Fibroblast of lung (primary cell): ENCODE measurements around the gene CACNB2. TPM values are rescaled to one million over a fixed set of nuclear protein-coding genes. Genes with fewer than 3 reads are reported as not detected.
A peak's percentile ranks its signal among the peaks of the same experiment; 100 is the strongest.

ENCODE experiments used
- DNase-seq, 2 donors: peaks; one replicate each; pipeline versions ENCODE4 v3.0.0 to v3.0.0-alpha.2; 2010; ENCODE audit warnings: low read depth in 2 of 2
- H2AFZ ChIP-seq: 2 replicates; pipeline ENCODE4 v1.5.1; 2012; ENCODE audit warnings: low read length, control low read depth, inconsistent platforms
- H3K27ac ChIP-seq: 2 replicates; pipeline ENCODE4 v1.5.1; 2011; ENCODE audit warnings: low read length, control low read depth; ENCODE audit not compliant: insufficient read depth
- H3K27me3 ChIP-seq: 2 replicates; pipeline ENCODE4 v1.5.1; 2011; ENCODE audit warnings: mild to moderate bottlenecking, low read length; ENCODE audit not compliant: control insufficient read depth, insufficient read depth
- H3K36me3 ChIP-seq: 2 replicates; pipeline ENCODE4 v1.5.1; 2011; ENCODE audit warnings: low read length; ENCODE audit not compliant: control insufficient read depth, insufficient read depth
- H3K4me1 ChIP-seq: 2 replicates; pipeline ENCODE4 v1.5.1; 2011; ENCODE audit warnings: low read length; ENCODE audit not compliant: control insufficient read depth, insufficient read depth; ENCODE audit errors: extremely low read depth
- H3K4me2 ChIP-seq: 2 replicates; pipeline ENCODE4 v1.5.1; 2011; ENCODE audit warnings: low read length, control low read depth; ENCODE audit not compliant: insufficient read depth; ENCODE audit errors: extremely low read depth
- H3K4me3 ChIP-seq, 4 experiments: fragments of 200-600 bp in 1 of 4; sonication (generic) in 1 of 4; replicated peaks in 1 of 4; 2 replicates each; pipeline ENCODE4 v1.5.1; 2011 to 2016; ENCODE audit warnings: low read length in 4 of 4, low read depth in 3 of 4, mild to moderate bottlenecking in 3 of 4, control low read depth in 2 of 4, inconsistent platforms in 1 of 4, mixed read lengths in 1 of 4; ENCODE audit not compliant: insufficient read depth in 1 of 4; ENCODE audit errors: control extremely low read depth in 1 of 4
- H3K79me2 ChIP-seq: 2 replicates; pipeline ENCODE4 v1.5.1; 2012; ENCODE audit warnings: mild to moderate bottlenecking, low read length, inconsistent platforms; ENCODE audit not compliant: control insufficient read depth, insufficient read depth
- H3K9ac ChIP-seq: 2 replicates; pipeline ENCODE4 v1.5.1; 2011; ENCODE audit warnings: mild to moderate bottlenecking, low read length, control low read depth; ENCODE audit not compliant: insufficient read depth
- H3K9me3 ChIP-seq: 2 replicates; pipeline ENCODE4 v1.5.1; 2012; ENCODE audit warnings: low read depth, low read length; ENCODE audit not compliant: control insufficient read depth, insufficient read depth
- H4K20me1 ChIP-seq: 2 replicates; pipeline ENCODE4 v1.5.1; 2011; ENCODE audit warnings: low read length; ENCODE audit not compliant: control insufficient read depth, insufficient read depth; ENCODE audit errors: extremely low read depth
- CTCF ChIP-seq, 2 donors: IDR thresholded peaks in 1 of 2; conservative IDR thresholded peaks in 1 of 2; 1 replicate in 1 of 2; 2 replicates in 1 of 2; pipeline ENCODE4 v1.5.1; 2011 to 2012; ENCODE audit warnings: low read length in 2 of 2, control low read depth in 1 of 2, inconsistent platforms in 1 of 2, low read depth in 1 of 2, mild to moderate bottlenecking in 1 of 2
- EZH2 ChIP-seq: IDR thresholded peaks from 2 replicates; pipeline ENCODE4 v1.5.1; 2012; ENCODE audit warnings: low read length, control low read depth, mild to moderate bottlenecking; ENCODE audit errors: missing control alignments
- polyA plus RNA-seq, 2 donors: library from polyadenylated mRNA; depleted of rRNA in 1 of 2; stranded (reverse) in 1 of 2; unstranded in 1 of 2; fragments of >200 nt; gene quantifications; 2 replicates each; pipeline ENCODE4 v1.2.1, GENCODE V29; 2011 to 2012; ENCODE audit warnings: missing spikeins in 1 of 2
- total RNA-seq: library from RNA; depleted of rRNA; stranded (reverse); fragments of >200 nt; gene quantifications from 2 replicates; pipeline ENCODE4 v1.2.1, GENCODE V29; 2014

The CACNB2 gene
- total and polyA plus RNA-seq, 2 donors (not counting 1 experiment from before 2014, with no cell fraction given): 0.66 to 0.70 TPM

- no peak overlapping the region for H3K9ac ChIP-seq
- no peak for TF ChIP-seq CTCF (conservative IDR thresholded peaks at IDR 0.05 in 1 of 2, IDR thresholded peaks at IDR 0.05 in 1 of 2; ENCODE audit: low read depth in 1 of 2, low read length in 2 of 2)
- TF ChIP-seq EZH2: no peak
- no peaks in the 10 kb centered on the region for H3K4me1 ChIP-seq
- no peaks in the 10 kb centered on the region for H3K36me3 ChIP-seq
- H3K27ac ChIP-seq: no peak overlapping the region
- H3K79me2 ChIP-seq: no peaks in the 10 kb centered on the region
- no peaks in the 10 kb centered on the region for H3K9me3 ChIP-seq
- H2AFZ ChIP-seq: no peak overlapping the region
- peak overlapping the region; percentile 64 for H3K4me2 ChIP-seq
- peak; percentile 11 to 52 for DNase-seq
- H4K20me1 ChIP-seq: no peaks in the 10 kb centered on the region
- peak overlapping the region in 3 of 4 experiments; percentile 18 to 57 (median 28) for H3K4me3 ChIP-seq
- H3K27me3 ChIP-seq: no peaks in the 10 kb centered on the region
Observed at GRCh38 chr10:18400201-18400905, 260.1 kb downstream of the CACNB2 start.

GRCh38 chr10:18400906-18401245 lies 260.7 kb downstream of the CACNB2 start:
- Histone ChIP-seq H3K27me3 (no peaks in the 10 kb centered on the region), H3K4me3 (peak overlapping the region in 2 of 4 experiments; percentile 18 to 57), H3K36me3 (no peaks in the 10 kb centered on the region), H3K4me1 (no peaks in the 10 kb centered on the region), H3K9ac (no peak overlapping the region), H3K9me3 (no peaks in the 10 kb centered on the region), H3K27ac (no peak overlapping the region), H4K20me1 (no peaks in the 10 kb centered on the region), H3K79me2 (no peaks in the 10 kb centered on the region), H2AFZ (no peak overlapping the region), H3K4me2 (peak overlapping the region; percentile 64)
- no peak for DNase-seq
- TF ChIP-seq CTCF (conservative IDR thresholded peaks at IDR 0.05 in 1 of 2, IDR thresholded peaks at IDR 0.05 in 1 of 2; ENCODE audit: low read depth in 1 of 2, low read length in 2 of 2) (no peak), EZH2 (no peak)

DNA sequence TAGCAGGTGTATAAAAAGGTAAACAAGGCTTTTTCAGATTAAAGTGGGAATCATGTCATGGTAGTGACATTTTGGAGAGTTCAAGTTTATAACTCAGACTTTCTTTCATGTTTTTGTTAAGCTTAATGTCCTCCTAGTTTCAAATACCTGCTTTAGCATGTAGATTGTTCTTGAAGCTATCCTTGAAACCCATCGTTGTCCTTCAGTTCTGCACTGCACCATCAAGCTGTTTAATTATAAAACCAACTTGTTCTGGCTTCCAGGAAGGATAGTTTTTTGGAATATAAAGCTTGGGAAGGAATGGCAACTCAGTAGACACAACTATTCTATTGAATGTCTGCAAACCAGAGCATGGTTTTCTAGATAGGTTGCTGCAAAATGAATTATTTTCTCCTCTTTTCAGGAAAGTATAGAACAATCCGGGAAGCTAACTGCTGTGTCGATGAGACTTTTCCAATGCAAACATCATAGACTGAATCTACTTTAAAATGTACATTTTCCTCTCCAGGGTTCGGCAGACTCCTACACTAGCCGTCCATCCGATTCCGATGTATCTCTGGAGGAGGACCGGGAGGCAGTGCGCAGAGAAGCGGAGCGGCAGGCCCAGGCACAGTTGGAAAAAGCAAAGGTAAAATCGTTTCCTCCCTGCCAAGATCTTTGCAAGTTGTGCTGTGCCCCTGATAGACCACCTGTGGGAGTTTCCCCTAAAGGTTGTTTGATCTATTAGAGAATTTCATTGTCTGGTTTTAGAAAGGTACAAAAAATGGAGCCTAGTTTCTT lies 261.4 kb downstream of the CACNB2 start:
- Histone ChIP-seq H4K20me1 (no peaks in the 10 kb centered on the region), H3K4me2 (no peak overlapping the region), H2AFZ (no peak overlapping the region), H3K36me3 (no peaks in the 10 kb centered on the region), H3K79me2 (no peaks in the 10 kb centered on the region), H3K27ac (no peak overlapping the region), H3K9ac (no peak overlapping the region), H3K4me3 (no peak overlapping the region), H3K27me3 (no peaks in the 10 kb centered on the region), H3K4me1 (no peaks in the 10 kb centered on the region), H3K9me3 (no peaks in the 10 kb centered on the region)
- no peak for DNase-seq
- TF ChIP-seq CTCF (conservative IDR thresholded peaks at IDR 0.05 in 1 of 2, IDR thresholded peaks at IDR 0.05 in 1 of 2; ENCODE audit: low read depth in 1 of 2, low read length in 2 of 2): no peak
- no peak for TF ChIP-seq EZH2
